ENCODE data around the gene USE1. TPM values are rescaled to one million over a fixed set of nuclear protein-coding genes. Genes with fewer than 3 reads are reported as not detected.

The USE1 gene
- total and polyA plus RNA-seq, 2 of the 4 experiments (the other 2 are of a cell fraction), result 17.2 to 24.2 TPM

DNA sequence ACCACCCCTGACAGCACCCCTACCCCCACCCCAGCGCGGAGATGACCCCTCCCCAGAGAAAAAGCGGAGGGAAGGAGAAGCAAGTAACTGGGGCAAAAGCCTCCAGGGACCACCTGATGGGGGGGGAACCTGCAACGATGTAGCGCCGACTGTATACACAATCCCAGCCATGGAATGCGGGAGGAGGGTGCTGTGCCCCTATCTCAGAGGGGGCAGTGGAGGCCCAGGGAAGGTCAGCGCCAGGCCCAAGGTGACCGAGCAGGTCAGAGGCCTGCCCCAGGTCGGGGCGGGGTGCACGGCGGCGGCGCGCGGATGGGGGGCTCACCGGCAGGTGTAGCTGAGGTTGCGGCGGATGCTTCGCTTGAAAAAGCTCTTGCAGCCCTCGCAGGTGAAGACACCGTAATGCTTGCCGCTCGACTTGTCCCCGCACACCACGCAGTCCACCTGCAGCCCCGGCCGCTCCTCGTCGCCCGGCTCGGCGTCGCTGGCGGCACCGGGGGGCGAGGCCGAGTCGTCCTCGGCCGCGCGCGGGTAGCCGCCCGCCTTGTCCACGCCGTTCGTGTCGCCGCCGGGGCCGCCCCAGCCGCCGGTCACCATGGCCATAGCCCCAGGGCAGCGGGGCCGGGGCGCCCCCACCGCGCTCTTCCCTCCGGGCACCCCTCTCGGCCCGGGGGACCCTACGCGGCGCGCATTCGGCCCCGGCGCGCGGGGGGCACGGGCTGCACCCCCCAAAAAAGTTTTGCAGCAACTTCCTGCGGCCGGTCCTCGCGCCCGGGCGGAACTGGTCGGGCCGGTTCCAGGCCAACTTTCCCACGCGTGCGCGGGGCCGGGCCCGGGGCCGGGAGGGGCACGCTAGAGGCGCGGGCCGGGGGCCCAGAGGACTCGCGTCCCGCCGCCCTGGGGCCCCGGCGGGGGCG is 29.7 kb downstream of the USE1 start:
- Histone ChIP-seq H3K36me3 (ENCODE audit: control insufficient read depth, insufficient read depth, low read length) (peaks cover 8% of the 10 kb centered on the region; the same call in 1 of the 2 replicates), H3K56ac (ENCODE audit: extremely low read depth, insufficient read depth, low read length) (no peak overlapping the region; the same call in 1 of the 2 replicates), H4K5ac (ENCODE audit: low read depth, low read length) (0 out of 2 replicates have a peak overlapping the region, but pooled peaks have one; percentile 25), H2BK15ac (ENCODE audit: low read depth, low read length) (no peak overlapping the region), H3K4me3 (ENCODE audit: insufficient read depth, low read depth, low read length) (peak overlapping the region; percentile 90), H3K23ac (ENCODE audit: low read depth, low read length) (peak overlapping the region; percentile 41), H4K20me1 (ENCODE audit: insufficient read depth, low read length) (peaks cover 28% of the 10 kb centered on the region), H3K4ac (ENCODE audit: low read depth, low read length) (peak overlapping the region; percentile 95), H3K27ac (ENCODE audit: insufficient read depth, low read length) (peak overlapping the region; percentile 69), H2BK120ac (ENCODE audit: low read depth, low read length) (no peak overlapping the region), H3K14ac (replicated peaks; ENCODE audit: low read depth, low read length) (peak overlapping the region; percentile 60), H2BK5ac (ENCODE audit: low read depth, low read length, poor library complexity, severe bottlenecking) (peak overlapping the region; percentile 6), H2BK20ac (ENCODE audit: low read depth, low read length) (no peak overlapping the region), H2AFZ (replicated peaks; ENCODE audit: low read length, poor library complexity) (peak overlapping the region; percentile 93), H3K4me2 (ENCODE audit: low read depth, low read length) (peak overlapping the region; percentile 78), H2AK5ac (ENCODE audit: low read depth, low read length) (peak overlapping the region; percentile 91; the same call in 1 of the 2 replicates), H4K91ac (ENCODE audit: insufficient read depth, low read depth, low read length) (peak overlapping the region; percentile 53), H3K9ac (ENCODE audit: low read depth, low read length) (peak overlapping the region; percentile 74), H3K18ac (ENCODE audit: low read depth, low read length) (no peak overlapping the region), H3K9me1 (ENCODE audit: insufficient read depth, low read length) (0 out of 2 replicates have a peak, but pooled peaks cover 4% of the 10 kb centered on the region), H3K27me3 (ENCODE audit: control insufficient read depth, insufficient read depth, low read length) (no peaks in the 10 kb centered on the region), H4K8ac (ENCODE audit: low read depth in 2 of 2, low read length in 2 of 2) (peak overlapping the region; percentile 64 to 72; a peak in 2 of 4 replicates), H3K4me1 (ENCODE audit: control insufficient read depth, insufficient read depth, low read length) (peaks cover 10% of the 10 kb centered on the region), H3K9me3 (ENCODE audit: control insufficient read depth, insufficient read depth, low read length) (no peaks in the 10 kb centered on the region), H3K79me1 (ENCODE audit: low read depth in 1 of 2, low read length in 2 of 2) (peaks cover 21 to 47% of the 10 kb centered on the region in 2 experiments), H2AK9ac (replicated peaks; ENCODE audit: low read depth, low read length, poor library complexity) (peak overlapping the region; percentile 89)
- TF ChIP-seq SMC3 (IDR thresholded peaks at IDR 0.05; ENCODE audit: low read depth, low read length) (no peak), MAZ (IDR thresholded peaks at IDR 0.05; ENCODE audit: borderline replicate concordance, low read depth, low read length) (peak; percentile 21; the same call in 1 of the 2 replicates)
- ATAC-seq (ENCODE audit: low read depth) (peak; percentile 10), DNase-seq (no peak)
- intact Hi-C loops (cut with micrococcal nuclease), result no loop called here
- no TSS peak for BruUV-seq (replicated peaks)
- ChIA-PET CTCF (no interaction called here), POLR2A (ENCODE audit: unreplicated experiment) (no interaction called here)
- in situ Hi-C loops (cut with MboI; ENCODE audit: low sequenced_read_pairs), result no loop called here
- 1% methylated on average over 63 of the region's 100 CpGs; no CpG with 5 or more reads in 1 of the 2 experiments for WGBS, 2 experiments (ENCODE audit: extremely low coverage in 2 of 2, insufficient read length in 1 of 2)
- dilution Hi-C loops (cut with HindIII; ENCODE audit: low sequenced_read_pairs, unreplicated experiment), result no loop called here

Measured in IMR-90 (cell line).